ENCODE results near the gene FGD6. TPM values are rescaled to one million over a fixed set of nuclear protein-coding genes. Genes with fewer than 3 reads are reported as not detected.
"Not testable (repeated sequence)": the region's sequence is repeated elsewhere in the genome, so short reads cannot be mapped to it uniquely, and the experiment has no call there.

The FGD6 gene
- total RNA-seq, 1 experiment from 2014 or later = 25.1 TPM

GRCh38 chr12:95099270-95099790 is 117.9 kb downstream of the FGD6 start:
- DNase-seq (ENCODE audit: unreplicated experiment) = no peak
- no peak overlapping the region for H3K4me3 Mint-ChIP-seq (ENCODE audit: unreplicated experiment)
- no peak overlapping the region for H3K27ac Mint-ChIP-seq (ENCODE audit: low read depth, unreplicated experiment)
- H3K4me1 Mint-ChIP-seq (ENCODE audit: insufficient read depth, unreplicated experiment) = peaks cover 19% of the 10 kb centered on the region
- ChIA-PET POLR2A (interaction anchor here (0.7 kb wide), 1 partner anchor 153 kb away, joined by 3 read pairs; no protein-coding TSS in a partner anchor), CTCF (interaction anchor here (1.2 kb wide), 1 partner anchor 18 kb away, joined by 3 read pairs; no protein-coding TSS in a partner anchor)
- BruUV-seq (replicated peaks) = no TSS peak
- H3K9me3 Mint-ChIP-seq (ENCODE audit: unreplicated experiment) = no peaks in the 10 kb centered on the region
- no peaks in the 10 kb centered on the region for H3K27me3 Mint-ChIP-seq (ENCODE audit: insufficient read depth, unreplicated experiment)
- H3K36me3 Mint-ChIP-seq (ENCODE audit: insufficient read depth, unreplicated experiment) = peaks cover 62% of the 10 kb centered on the region
- intact Hi-C loops (cut with micrococcal nuclease) = no loop called here
- TF ChIP-seq CTCF (IDR thresholded peaks at IDR 0.05; ENCODE audit: unreplicated experiment) = no peak

GRCh38 chr12:95096852-95097251 is 120.4 kb downstream of the FGD6 start:
- H3K27me3 Mint-ChIP-seq (ENCODE audit: insufficient read depth, unreplicated experiment) = no peaks in the 10 kb centered on the region
- H3K9me3 Mint-ChIP-seq (ENCODE audit: unreplicated experiment) = no peaks in the 10 kb centered on the region
- H3K36me3 Mint-ChIP-seq (ENCODE audit: insufficient read depth, unreplicated experiment) = peaks cover 63% of the 10 kb centered on the region
- ChIA-PET POLR2A (no interaction called here), CTCF (interaction anchor here (0.6 kb wide), 1 partner anchor 281 kb away, joined by 3 read pairs; no protein-coding TSS in a partner anchor)
- DNase-seq (ENCODE audit: unreplicated experiment) = no peak
- intact Hi-C loops (cut with micrococcal nuclease) = no loop called here
- H3K27ac Mint-ChIP-seq (ENCODE audit: low read depth, unreplicated experiment) = no peak overlapping the region
- no TSS peak for BruUV-seq (replicated peaks)
- H3K4me3 Mint-ChIP-seq (ENCODE audit: unreplicated experiment) = no peak overlapping the region
- peaks cover 8% of the 10 kb centered on the region for H3K4me1 Mint-ChIP-seq (ENCODE audit: insufficient read depth, unreplicated experiment)
- no peak for TF ChIP-seq CTCF (IDR thresholded peaks at IDR 0.05; ENCODE audit: unreplicated experiment)

- H3K27me3 Mint-ChIP-seq (ENCODE audit: insufficient read depth, unreplicated experiment) = no peaks in the 10 kb centered on the region
- no TSS peak for BruUV-seq (replicated peaks)
- H3K36me3 Mint-ChIP-seq (ENCODE audit: insufficient read depth, unreplicated experiment) = peaks cover 68% of the 10 kb centered on the region
- H3K27ac Mint-ChIP-seq (ENCODE audit: low read depth, unreplicated experiment) = no peak overlapping the region
- H3K4me3 Mint-ChIP-seq (ENCODE audit: unreplicated experiment) = no peak overlapping the region
- H3K9me3 Mint-ChIP-seq (ENCODE audit: unreplicated experiment) = no peaks in the 10 kb centered on the region
- CTCF ChIA-PET = interaction anchor here (0.6 kb wide), 1 partner anchor 32 kb away, joined by 3 read pairs; no protein-coding TSS in a partner anchor
- POLR2A ChIA-PET = no interaction called here
- intact Hi-C loops (cut with micrococcal nuclease) = no loop called here
- no peak for DNase-seq (ENCODE audit: unreplicated experiment)
- TF ChIP-seq CTCF (IDR thresholded peaks at IDR 0.05; ENCODE audit: unreplicated experiment) = no peak
- H3K4me1 Mint-ChIP-seq (ENCODE audit: insufficient read depth, unreplicated experiment) = peaks cover 8% of the 10 kb centered on the region
Observed at GRCh38 chr12:95096378-95096777, 120.9 kb downstream of the FGD6 start.

- DNase-seq (ENCODE audit: unreplicated experiment); H3K4me1 Mint-ChIP-seq (ENCODE audit: insufficient read depth, unreplicated experiment); H3K4me3 Mint-ChIP-seq (ENCODE audit: unreplicated experiment); BruUV-seq (replicated peaks); H3K27me3 Mint-ChIP-seq (ENCODE audit: insufficient read depth, unreplicated experiment); H3K27ac Mint-ChIP-seq (ENCODE audit: low read depth, unreplicated experiment); intact Hi-C loops (cut with micrococcal nuclease); H3K9me3 Mint-ChIP-seq (ENCODE audit: unreplicated experiment): not testable (repeated sequence)
- CTCF ChIA-PET = interaction anchor here (0.6 kb wide), 1 partner anchor 33 kb away, joined by 3 read pairs; no protein-coding TSS in a partner anchor
- POLR2A ChIA-PET = interaction anchor here (0.7 kb wide), 2 partner anchors 23 to 150 kb away, joined by 3 read pairs; no protein-coding TSS in a partner anchor
- H3K36me3 Mint-ChIP-seq (ENCODE audit: insufficient read depth, unreplicated experiment) = peaks cover 68% of the 10 kb centered on the region
Observed at GRCh38 chr12:95095866-95096265, 121.4 kb downstream of the FGD6 start.
